Esophagus muscularis mucosa (tissue), 4 donors: ENCODE data around the gene RFPL3.

ENCODE experiments used
- EP300 ChIP-seq: sonication (generic); formaldehyde crosslinking; IDR thresholded peaks from one replicate; pipeline ENCODE4 v1.6.1; 2017; ENCODE audit warnings: antibody characterized with exemption
- POLR2A ChIP-seq: fragments of 450-650 bp; IDR thresholded peaks from one replicate; pipeline ENCODE4 v1.6.1; 2017; ENCODE audit warnings: antibody characterized with exemption, moderate library complexity, mild to moderate bottlenecking, low read depth
- POLR2AphosphoS5 ChIP-seq, 2 donors: sonication (generic); formaldehyde crosslinking; IDR thresholded peaks; one replicate each; pipeline ENCODE4 v1.6.1; 2017; ENCODE audit warnings: antibody characterized with exemption in 2 of 2
- TF ChIP-seq, protein P1 (sequence below), 3 experiments: fragments of 200-600 bp in 2 of 3; fragments of 450-650 bp in 1 of 3; sonication (generic) in 2 of 3; IDR thresholded peaks; one replicate each; pipeline ENCODE4 v1.5.1; 2017 to 2019; ENCODE audit warnings: antibody characterized with exemption in 3 of 3, mild to moderate bottlenecking in 2 of 3, moderate library complexity in 1 of 3

DNA sequence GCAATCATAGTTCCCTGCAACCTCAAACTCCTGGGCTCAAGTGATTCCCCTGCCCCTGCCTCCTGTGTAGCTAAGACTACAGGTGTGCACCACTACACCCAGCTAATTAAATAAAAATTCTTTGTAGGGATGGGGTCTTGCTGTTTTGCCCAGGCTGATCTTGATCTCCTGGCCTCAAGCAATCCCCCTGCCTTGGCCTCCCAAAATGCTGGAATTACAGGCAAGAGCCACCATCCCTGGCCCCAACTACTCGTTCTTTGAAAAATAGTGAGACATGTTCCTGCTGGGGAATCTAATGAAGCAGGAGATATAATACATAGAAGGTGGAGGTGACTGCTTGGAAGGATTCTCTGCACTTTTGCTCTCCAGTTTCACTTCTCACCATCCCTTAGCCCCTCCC lies 40.1 kb upstream of the RFPL3 start:
- TF ChIP-seq, protein P1, sequence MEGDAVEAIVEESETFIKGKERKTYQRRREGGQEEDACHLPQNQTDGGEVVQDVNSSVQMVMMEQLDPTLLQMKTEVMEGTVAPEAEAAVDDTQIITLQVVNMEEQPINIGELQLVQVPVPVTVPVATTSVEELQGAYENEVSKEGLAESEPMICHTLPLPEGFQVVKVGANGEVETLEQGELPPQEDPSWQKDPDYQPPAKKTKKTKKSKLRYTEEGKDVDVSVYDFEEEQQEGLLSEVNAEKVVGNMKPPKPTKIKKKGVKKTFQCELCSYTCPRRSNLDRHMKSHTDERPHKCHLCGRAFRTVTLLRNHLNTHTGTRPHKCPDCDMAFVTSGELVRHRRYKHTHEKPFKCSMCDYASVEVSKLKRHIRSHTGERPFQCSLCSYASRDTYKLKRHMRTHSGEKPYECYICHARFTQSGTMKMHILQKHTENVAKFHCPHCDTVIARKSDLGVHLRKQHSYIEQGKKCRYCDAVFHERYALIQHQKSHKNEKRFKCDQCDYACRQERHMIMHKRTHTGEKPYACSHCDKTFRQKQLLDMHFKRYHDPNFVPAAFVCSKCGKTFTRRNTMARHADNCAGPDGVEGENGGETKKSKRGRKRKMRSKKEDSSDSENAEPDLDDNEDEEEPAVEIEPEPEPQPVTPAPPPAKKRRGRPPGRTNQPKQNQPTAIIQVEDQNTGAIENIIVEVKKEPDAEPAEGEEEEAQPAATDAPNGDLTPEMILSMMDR (IDR thresholded peaks at IDR 0.05): no peak
- TF ChIP-seq POLR2A: no peak
- no peak for TF ChIP-seq POLR2AphosphoS5 (IDR thresholded peaks at IDR 0.05)
- TF ChIP-seq EP300: no peak
